SJSA1 (cell line): ENCODE results near the gene EXOC3L4. TPM values are rescaled to one million over a fixed set of nuclear protein-coding genes. Genes with fewer than 3 reads are reported as not detected.
"Not testable (repeated sequence)": the region's sequence is repeated elsewhere in the genome, so short reads cannot be mapped to it uniquely, and the experiment has no call there.

Experiments used
- DNase-seq, 2 experiments: peaks; one replicate each; pipeline ENCODE4 v3.0.0-alpha.2; 2015 to 2020; ENCODE audit warnings: low spot score in 2 of 2, low read depth in 1 of 2
- H3K27ac ChIP-seq: fragments of 250-450 bp; sonication (Bioruptor Pico); 2 replicates; pipeline ENCODE4 v1.5.1; 2020; ENCODE audit warnings: mild to moderate bottlenecking, moderate library complexity
- H3K27me3 ChIP-seq: fragments of 250-450 bp; sonication (Bioruptor Pico); replicated peaks from 2 replicates; pipeline ENCODE4 v1.5.1; 2020; ENCODE audit warnings: mild to moderate bottlenecking, moderate library complexity
- H3K36me3 ChIP-seq: fragments of 250-450 bp; sonication (Bioruptor Pico); 2 replicates; pipeline ENCODE4 v1.5.1; 2020; ENCODE audit warnings: mild to moderate bottlenecking
- H3K4me1 ChIP-seq: fragments of 250-450 bp; sonication (Bioruptor Pico); replicated peaks from 2 replicates; pipeline ENCODE4 v1.6.1; 2021; ENCODE audit warnings: mild to moderate bottlenecking
- H3K4me3 ChIP-seq: fragments of 250-450 bp; sonication (Bioruptor Pico); 2 replicates; pipeline ENCODE4 v1.5.1; 2020; ENCODE audit warnings: mild to moderate bottlenecking
- H3K9me3 ChIP-seq: fragments of 250-450 bp; sonication (Bioruptor Pico); replicated peaks from 2 replicates; pipeline ENCODE4 v1.5.1; 2020; ENCODE audit warnings: mild to moderate bottlenecking
- total RNA-seq: library from RNA; depleted of rRNA; stranded (reverse); fragments of >200 nt; shearing (Covaris generic); gene quantifications from 2 replicates; pipeline ENCODE4 v1.2.3, GENCODE V29; 2014; rRNA removed

The EXOC3L4 gene
- total RNA-seq, 1 experiment from 2014 or later, result 0.50 TPM

DNA sequence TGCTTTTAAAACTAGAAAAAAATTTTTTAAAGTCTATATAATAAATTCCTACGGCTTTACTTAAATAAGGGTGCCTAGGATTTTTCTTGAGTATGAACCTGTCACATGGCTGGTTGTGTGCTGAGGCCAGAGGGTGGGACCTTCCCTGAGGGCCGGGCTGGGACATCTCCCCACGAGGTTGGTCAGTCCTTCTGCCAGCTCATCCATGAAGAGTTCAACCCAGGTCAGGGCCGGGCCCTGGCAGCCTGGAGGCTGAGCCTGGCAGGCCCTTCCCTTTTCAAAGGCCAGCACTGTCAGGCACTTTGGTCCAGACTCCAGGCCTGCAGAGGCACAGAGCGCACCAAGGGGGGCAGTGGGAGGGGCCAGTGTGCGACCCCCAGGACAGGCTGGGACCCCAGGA lies 60.5 kb downstream of the EXOC3L4 start:
- H3K27me3 ChIP-seq, result no peaks in the 10 kb centered on the region
- H3K9me3 ChIP-seq, result no peaks in the 10 kb centered on the region
- no peaks in the 10 kb centered on the region for H3K36me3 ChIP-seq
- DNase-seq, result peak; percentile 23 to 60
- peaks cover 11% of the 10 kb centered on the region for H3K4me1 ChIP-seq
- no peak overlapping the region for H3K27ac ChIP-seq
- no peak overlapping the region for H3K4me3 ChIP-seq

DNA sequence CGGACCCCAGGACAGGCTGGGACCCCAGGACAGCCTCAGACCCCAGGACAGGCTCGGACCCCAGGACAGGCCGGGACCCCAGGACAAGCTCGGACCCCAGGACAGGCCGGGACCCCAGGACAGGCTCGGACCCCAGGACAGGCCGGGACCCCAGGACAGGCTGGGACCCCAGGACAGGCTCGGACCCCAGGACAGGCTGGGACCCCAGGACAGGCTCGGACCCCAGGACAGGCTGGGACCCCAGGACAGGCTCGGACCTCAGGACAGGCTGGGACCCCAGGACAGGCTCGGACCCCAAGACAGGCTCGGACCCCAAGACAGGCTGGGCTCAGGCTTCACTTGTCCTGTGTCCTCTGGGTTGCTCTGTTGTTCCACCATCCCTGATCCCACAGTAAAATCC lies 60.9 kb downstream of the EXOC3L4 start:
- H3K4me1 ChIP-seq, result peaks cover 11% of the 10 kb centered on the region
- H3K27me3 ChIP-seq, DNase-seq, H3K27ac ChIP-seq, H3K36me3 ChIP-seq, H3K4me3 ChIP-seq, H3K9me3 ChIP-seq: not testable (repeated sequence)

DNA sequence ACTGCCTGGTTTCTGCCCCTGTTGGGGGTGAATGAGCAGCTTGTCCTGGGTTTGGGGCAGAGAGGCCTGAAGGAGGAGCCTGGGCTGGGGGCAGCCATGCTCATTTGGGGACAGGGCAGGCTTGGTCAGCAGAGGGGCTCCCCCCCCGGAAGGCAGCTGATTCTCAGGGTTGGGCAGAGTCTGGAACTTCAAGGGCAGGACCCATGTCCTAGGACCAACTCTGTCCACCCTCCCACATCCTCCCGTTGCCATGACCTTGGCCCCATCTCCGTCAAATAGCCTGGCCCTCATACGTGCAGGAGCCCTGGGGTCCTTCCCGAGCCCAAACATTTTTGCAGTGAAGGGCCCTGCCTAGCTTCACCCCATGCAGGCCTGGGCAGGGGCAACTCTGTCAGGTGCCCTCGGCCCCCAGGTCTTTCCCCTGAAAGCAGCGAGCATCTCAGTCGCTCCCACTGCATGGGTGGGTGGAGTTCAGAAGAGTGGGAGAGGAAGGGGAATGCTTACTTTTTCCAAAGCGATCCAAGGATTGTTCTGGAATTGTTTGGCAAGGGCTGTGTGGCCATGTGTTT lies 61.4 kb downstream of the EXOC3L4 start:
- H3K4me3 ChIP-seq, result no peak overlapping the region
- H3K4me1 ChIP-seq, result peaks cover 12% of the 10 kb centered on the region
- H3K27ac ChIP-seq, result no peak overlapping the region
- no peak for DNase-seq
- H3K9me3 ChIP-seq, result no peaks in the 10 kb centered on the region
- H3K27me3 ChIP-seq, result no peaks in the 10 kb centered on the region
- H3K36me3 ChIP-seq, result no peaks in the 10 kb centered on the region

DNA sequence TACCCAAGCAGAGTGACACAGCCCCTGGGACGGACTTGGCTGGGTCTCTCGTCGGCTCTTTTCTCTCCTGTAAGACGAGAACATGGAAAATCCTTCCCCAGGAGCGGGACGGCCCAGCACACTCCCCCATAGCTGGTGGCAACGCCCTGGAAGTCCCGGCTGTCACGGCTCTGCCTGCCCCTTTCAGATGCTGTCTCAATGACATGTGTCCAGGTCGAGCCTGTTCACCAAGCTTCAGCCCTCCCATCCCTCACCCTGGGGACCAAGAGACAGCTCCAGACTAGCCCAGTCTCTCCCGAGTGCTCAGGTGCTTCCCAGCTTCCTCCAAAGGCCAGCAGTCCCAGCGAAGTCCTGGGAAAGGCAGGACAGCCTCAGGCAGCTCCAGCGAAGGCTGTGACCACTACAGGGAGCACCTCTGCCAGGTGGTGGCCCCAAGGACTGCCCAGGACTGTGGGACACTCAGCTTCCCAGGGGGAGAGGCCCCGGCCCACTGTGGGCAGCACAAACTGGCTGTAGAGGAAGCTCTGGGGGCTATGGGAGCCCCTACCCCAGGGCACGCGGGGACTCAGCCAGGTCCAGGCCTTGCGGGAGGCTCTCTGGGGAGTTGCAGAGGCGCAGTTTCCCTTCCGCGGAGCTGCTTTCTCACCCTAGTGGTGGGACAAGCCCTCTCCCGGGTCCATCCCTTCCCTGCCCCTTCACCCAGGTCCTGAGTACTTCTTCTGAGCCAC lies 62.3 kb downstream of the EXOC3L4 start:
- no peak for DNase-seq
- Histone ChIP-seq H3K4me3 (no peak overlapping the region), H3K27me3 (no peaks in the 10 kb centered on the region), H3K36me3 (no peaks in the 10 kb centered on the region), H3K9me3 (no peaks in the 10 kb centered on the region), H3K27ac (no peak overlapping the region), H3K4me1 (peaks cover 8% of the 10 kb centered on the region)

DNA sequence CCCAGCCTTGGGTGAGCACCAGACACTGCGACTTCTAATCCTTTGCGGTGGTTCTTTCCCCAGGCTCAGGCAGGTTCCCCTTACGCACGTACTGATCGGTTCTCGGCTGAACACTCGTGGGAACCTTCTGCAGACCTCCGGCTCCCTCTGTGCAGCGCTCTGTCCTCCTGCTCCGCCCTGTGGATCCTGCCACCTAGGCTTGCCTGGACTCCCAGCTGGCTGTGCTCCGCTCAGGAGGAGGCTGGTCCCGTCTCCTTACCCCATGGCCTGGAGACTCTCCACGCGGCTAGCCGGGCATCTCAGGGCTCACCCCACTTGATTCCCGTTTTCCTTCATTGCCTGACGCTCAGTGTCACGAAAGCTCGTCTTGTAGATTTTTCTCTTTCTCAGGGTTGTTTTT lies 63.4 kb downstream of the EXOC3L4 start:
- Histone ChIP-seq H3K4me1 (peaks cover 6% of the 10 kb centered on the region; the same call in 1 of the 2 replicates), H3K36me3 (no peaks in the 10 kb centered on the region), H3K27ac (no peak overlapping the region), H3K4me3 (no peak overlapping the region), H3K27me3 (no peaks in the 10 kb centered on the region), H3K9me3 (no peaks in the 10 kb centered on the region)
- no peak for DNase-seq

DNA sequence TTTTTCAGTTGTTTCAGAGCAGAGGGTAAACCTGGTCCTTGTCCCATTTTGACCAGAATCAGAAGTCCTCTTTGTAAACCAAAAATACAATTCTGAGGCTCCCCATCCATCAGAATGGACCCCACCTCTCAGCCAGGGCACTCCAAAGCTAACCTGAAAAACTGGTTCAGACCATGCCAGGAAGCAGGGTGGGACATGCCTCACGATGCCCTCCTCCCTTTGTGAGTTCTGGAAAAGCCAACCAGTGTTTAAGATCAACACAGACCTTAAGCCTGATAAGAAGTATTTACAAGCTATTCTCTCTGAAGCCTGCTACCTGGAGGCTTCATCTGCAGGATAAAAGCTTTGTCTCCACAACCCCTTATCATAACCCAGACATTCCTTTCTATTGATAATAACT lies 64.2 kb downstream of the EXOC3L4 start:
- Histone ChIP-seq H3K36me3 (no peaks in the 10 kb centered on the region), H3K4me3 (no peak overlapping the region), H3K27me3 (no peaks in the 10 kb centered on the region), H3K4me1 (peaks cover 6% of the 10 kb centered on the region; the same call in 1 of the 2 replicates), H3K9me3 (no peaks in the 10 kb centered on the region), H3K27ac (no peak overlapping the region)
- no peak for DNase-seq

Other genes starting within 250 kb of the EXOC3L4 start
- not detected in 2 replicates for gene AMN, start 172.1 kb upstream of the EXOC3L4 start, total RNA-seq
- gene CDC42BPB, start 37.2 kb upstream of the EXOC3L4 start, total RNA-seq, result 53.4 and 56.5 TPM in 2 replicates
- 0.82 TPM in 1 of 2 replicates, not detected in the other for gene LBHD2, start 10.5 kb upstream of the EXOC3L4 start, total RNA-seq
- 28.4 and 43.0 TPM in 2 replicates for gene TNFAIP2, start 28.7 kb downstream of the EXOC3L4 start, total RNA-seq
- gene EIF5, start 239.5 kb downstream of the EXOC3L4 start, total RNA-seq, result 127 and 177 TPM in 2 replicates